ENCODE data around the gene TMTC2.
"Not testable (repeated sequence)": the region's sequence is repeated elsewhere in the genome, so short reads cannot be mapped to it uniquely, and the experiment has no call there.

Gene TMTC2

DNA sequence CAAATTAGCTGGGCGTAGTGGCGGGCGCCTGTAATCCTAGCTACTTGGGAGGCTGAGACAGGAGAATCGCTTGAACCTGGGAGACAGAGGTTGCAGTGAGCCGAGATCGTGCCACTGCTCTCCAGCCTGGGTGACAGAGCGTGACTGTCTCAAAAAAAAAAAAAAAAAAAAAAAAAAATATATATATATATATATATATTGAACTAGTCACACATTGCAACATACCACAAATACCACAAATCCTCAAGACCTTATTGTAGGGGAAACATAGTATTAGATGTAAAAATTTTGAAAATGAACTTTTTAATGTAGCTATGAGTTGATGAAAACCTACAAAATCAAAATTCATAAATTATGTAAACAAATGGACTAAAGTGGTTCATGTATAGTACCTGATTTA is 158.4 kb downstream of the TMTC2 start:
- DNase-seq (ENCODE audit: low read depth): not testable (repeated sequence)

DNA sequence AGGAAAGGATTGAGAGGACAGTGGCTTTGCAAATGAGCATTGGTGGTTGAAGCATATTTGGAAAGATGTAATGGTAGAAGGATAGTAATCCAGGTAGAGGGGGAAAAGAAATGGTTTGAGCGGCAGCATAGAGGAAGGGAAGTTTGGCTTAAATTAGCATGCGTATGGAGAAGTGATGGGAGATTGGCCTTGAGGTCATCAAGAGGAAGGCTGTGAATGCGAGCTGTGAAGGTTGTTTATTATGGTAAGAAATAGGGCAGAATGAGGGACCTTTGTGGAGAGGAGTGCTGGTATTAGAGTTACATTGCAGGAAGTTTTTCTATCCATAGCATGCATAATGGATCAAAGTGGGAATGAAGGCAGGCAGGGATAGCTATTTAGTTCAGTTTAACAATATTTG is 162.1 kb downstream of the TMTC2 start:
- DNase-seq (ENCODE audit: low read depth): no peak

DNA sequence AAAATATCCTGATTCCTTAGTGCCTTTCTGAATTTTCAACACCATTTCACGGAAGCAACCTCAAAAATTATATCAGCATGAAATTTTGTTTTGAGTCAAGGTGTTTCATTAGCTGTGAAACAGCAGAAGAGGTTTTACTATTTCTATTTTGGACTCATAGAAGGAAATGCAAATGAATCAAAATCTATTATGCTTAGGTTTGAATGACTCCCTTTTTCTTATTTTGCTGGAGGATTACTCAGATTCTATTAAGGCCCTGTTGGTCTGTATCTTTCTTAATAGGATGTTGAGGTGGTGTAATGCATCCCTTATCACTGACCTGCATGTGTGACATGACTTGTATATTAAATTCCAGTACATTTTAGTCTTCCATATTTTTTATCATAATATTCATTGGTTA is 165.8 kb downstream of the TMTC2 start:
- no peak for DNase-seq (ENCODE audit: low read depth)

DNA sequence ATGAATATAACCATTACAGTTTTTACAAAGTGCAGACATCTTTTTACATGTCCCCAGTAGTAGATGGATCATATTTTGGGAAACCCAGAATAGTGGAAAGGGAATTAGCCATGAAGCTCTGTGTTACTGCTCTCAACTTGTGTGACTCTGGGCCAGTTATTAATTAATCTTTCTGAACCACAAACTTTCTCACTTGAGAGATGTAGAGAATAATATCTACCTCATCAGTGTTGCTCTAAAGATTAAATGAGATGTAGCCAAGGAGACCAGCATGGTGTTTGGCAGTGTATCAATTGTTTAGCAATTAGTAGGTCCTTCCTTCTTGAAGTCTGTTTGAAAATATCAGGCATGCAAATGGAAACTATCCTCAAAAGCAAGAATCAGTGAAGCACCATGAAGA is 169.2 kb downstream of the TMTC2 start:
- DNase-seq (ENCODE audit: low read depth): no peak

DNA sequence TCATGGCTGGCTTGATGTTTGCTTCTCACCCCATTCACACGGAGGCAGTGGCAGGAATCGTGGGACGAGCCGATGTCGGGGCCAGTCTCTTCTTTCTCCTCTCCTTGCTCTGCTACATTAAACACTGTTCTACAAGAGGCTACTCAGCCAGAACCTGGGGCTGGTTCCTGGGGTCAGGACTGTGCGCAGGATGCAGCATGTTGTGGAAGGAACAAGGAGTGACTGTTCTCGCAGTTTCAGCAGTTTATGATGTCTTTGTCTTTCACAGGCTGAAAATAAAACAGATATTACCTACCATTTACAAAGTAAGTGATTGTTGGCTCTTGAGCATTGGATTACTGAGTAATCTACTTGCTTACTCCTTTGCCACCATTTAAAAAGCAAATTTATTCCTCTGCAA is 170.6 kb downstream of the TMTC2 start:
- DNase-seq (ENCODE audit: low read depth): no peak

DNA sequence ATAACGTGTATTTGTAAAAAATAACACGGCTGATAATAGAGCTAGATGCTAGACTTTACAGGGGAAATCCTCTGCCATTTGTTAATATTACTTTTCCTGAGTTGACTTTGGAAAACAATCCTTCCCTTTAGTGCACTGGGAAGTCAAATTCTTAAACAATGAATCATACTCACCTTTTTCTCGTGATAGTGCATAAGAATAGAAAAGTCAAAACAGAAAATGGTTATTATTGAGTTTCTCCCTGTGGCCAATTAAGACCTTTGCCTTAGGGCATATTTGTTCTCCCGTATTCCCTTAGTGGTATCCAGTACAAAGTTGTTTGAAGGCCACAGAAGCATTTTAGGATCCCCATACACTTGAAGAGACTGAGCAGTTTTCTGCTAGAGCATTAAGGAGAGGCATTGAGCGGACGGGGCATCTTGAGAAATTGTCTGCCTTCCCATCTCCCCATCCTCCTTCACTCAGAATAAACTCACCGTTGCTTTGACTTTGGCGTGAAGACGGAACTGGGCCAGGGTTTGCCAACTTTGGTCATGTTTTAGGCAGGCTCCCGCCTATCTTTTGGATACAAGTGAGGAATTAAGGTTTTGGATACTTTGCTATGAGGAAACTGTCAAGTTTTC is 171.3 kb downstream of the TMTC2 start:
- DNase-seq (ENCODE audit: low read depth): no peak

DNA sequence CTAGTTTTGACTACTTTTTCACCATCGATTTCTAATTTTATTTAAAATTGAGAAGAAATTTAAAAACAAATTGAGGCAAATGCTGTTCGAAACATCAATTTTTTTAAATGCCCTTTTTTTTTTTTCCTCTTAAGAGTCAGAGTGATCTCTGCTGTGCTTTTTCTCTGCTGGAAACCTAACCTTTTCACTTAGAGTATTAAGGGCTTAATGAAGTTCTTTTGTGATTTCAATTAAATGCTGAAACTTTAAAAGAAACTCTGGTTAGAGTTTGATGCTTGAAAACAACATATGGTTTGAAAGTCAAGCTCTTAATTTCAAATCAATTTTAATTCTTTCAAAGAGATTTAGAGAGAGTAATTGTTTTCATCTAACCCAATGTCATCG is 171.8 kb downstream of the TMTC2 start:
- DNase-seq (ENCODE audit: low read depth): no peak

DNA sequence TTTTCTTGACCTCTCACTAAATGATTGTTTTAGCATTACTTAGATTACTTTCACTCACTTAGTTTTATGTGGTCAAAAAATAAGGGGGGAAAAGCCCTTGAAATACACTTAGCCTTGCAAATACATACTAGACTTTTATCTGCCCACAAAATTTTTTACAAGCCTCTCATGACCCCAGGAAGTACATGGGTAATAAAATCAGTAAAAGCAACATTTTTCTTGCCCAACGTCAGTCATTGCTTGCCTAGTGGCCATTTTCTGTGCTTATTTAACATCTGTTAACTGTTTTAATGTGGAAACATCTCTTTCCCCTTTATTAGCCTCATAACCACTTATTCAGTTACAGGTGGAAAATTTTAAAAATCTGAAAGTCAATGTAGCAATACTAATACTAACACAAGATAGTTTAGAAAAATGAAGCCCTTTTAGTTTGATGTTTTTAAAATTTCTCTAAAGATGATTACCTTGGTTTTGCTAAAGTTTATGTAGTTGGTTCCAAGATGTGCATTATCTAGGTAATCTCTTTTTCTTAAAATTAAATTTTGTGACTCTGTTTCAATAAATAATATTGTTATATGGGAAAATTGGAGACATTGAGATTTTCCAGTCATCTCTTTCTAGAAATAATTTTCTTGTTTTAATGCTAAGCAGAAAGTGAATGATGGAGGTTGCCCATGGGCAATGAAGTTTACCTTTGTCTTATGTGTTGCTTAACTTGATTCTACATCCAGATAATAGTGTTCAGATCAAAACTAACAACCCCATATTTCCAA is 175.5 kb downstream of the TMTC2 start:
- DNase-seq (ENCODE audit: low read depth): no peak

DNA sequence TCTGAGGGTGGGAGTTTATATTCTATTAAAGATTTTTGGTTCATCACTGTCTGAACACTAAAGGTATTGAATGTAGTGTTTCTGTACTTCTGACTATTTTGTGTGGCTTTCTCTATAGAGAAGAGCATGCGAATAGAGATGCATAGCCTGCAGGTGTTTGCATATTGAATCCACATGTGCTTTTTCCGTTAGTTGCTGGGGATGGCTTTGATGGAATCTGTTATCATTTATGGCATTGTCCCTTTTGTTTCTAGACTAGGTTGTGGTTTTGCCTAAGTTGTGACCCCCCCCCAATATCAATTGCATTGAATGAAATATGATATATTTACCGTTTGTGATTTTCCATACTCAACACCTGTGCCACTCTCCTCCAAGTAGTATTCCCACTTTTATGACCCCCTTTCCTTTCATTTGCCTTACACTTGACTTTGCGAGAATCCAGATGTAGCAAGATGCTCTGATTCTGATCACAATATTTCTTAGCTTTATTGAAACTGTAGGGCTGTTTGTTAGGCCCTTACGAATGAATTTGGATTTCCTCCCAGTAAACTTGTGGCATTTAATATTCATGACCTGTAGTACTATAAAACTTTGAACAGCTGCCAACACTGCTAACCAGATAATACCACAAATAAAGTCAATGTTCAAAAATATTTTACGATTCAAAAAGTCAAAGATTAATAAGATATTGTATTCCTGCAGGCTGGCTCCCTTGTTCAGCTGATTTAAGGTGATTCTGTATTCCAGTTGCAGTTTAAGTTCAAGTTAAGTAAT is 176.4 kb downstream of the TMTC2 start:
- DNase-seq (ENCODE audit: low read depth): no peak

DNA sequence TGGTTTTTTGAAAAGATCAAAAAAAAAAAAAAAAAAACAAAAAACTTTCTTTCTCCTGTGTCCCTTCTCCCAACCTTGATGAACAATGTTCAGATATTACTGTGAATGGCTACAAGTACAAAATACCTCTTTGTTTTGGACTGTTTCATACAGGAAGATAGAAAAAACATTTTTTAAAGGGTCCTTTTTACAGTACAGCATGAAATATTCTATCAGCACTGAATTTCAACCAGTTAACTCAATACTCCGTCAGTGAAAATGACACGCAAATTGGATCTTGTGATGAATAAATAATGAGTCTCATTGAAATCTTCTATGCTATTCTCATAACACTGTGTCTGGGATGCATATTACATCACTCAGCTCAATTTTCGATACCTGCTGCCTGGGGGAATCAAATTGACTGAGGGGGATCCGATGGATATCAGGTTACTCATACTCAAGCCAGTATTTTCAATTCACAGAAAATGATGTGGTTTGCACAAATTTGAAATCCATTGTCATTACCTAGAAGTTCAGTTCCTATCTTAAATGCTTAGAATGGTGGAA is 179.6 kb downstream of the TMTC2 start:
- DNase-seq (ENCODE audit: low read depth): no peak

DNA sequence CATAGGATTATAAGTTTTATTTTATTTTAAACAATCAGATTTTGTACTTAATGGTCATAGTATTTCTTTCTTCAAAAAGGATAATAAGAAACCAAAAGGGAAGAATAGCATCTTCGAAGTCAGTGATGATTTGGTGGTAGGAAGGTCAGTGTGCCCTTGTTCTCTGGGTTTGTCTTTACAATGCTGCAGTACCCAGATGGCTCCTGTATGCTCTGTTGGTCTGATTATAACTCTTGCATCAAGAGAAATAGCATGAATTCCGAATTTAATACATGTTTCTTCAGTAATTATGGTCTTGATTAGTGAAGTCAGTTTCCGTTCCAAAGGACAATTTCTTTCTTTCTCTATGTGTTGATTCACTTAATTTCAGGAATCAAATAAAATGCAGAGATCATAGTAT is 180.2 kb downstream of the TMTC2 start:
- DNase-seq (ENCODE audit: low read depth): no peak

DNA sequence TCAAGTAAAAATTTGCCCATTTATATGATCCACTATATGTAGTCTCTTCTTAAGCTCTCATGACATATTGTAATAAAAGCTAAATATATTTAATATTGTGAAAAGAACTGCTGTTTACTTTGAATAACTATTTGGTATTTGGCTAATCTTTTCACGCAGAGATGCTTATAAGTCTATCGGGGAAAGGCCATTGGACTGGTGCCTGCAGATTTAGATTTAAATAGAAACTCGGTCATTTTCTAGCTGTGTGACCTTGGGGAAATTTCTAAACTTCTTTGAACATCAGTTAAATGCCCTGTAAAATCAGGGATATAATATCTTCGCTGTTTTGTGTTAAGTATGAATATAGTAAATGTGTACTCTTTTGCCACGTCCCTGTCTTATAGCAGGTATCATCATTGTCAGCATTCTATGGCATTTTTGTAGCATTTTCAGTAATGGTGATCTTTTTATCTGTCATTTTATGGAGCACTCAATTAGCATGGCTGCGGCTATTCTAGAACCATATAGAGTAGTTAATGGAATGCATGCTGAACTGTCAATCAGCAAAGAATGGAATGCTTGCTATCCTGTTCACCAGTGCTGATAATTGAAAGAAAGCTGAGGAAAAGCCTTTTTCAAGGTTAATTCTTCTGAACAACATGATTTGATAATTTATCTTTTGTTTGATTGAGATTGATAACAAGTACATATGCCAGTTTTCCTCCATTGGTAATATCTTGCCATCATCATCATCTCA is 181.2 kb downstream of the TMTC2 start:
- no peak for DNase-seq (ENCODE audit: low read depth)

DNA sequence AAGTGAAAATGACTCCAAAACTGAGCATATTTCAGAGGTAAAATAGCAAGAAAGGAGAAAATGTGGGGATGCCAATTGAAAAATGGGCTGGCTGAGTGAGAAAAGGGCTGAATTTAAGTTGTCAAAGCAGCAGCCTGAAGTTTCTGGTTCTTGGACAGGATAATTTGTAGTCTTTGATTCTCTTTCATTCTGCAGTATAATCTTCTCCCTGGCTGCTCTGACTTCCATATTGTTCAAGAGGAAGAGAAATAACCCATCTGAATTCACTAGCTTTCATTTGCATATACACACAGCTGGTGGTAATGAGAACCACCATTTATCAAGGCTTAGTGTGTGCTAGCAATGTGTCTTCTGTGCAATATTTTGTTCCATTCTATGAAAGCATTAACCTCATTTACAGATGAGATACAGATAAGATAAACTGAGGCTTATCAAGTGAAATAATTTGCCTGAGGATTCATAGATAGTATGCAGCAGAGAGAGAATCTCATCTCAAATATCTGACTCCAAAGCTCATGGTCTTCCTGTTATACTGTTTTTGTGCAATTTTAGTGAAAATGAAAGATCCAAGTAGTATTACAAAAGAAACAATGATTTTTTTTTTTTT is 184.2 kb downstream of the TMTC2 start:
- no peak for DNase-seq (ENCODE audit: low read depth)

DNA sequence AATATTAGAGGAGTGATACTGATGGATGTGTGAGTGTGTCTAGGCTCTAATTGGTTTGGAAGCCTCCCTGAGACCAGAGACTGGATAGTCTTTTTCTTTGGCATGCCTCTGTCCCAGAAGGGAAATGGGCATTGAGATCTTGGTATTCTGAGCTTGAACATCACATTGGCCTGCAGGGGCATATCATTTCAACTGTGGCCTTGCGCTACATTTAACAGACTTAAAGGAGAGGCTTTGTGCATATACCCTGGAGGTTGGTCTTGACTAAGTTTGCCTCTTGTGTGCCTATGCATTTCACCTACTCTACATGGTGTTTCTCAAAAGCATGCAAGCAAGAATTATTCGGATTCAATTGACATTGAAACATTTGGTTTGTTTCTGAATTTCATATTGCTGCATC is 185.4 kb downstream of the TMTC2 start:
- no peak for DNase-seq (ENCODE audit: low read depth)

DNA sequence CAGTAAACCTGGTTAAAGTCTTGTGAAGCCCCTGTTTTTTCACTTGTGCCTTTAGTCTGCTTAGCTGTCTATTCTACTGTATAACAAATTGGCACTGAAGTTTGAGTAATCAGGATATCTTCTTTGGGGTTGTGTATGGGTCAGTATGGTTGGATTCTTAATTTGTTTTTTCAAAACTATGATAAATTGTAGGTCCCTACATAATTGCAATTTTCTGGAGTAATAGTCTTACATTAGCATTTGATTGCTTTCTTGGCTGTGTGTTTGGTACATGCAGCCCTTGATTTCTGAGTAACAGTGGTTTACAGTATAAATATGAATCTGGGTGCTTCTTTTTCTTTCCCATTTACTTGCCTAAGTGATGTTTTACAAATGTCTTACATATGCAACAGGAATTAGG is 186.6 kb downstream of the TMTC2 start:
- no peak for DNase-seq (ENCODE audit: low read depth)

DNA sequence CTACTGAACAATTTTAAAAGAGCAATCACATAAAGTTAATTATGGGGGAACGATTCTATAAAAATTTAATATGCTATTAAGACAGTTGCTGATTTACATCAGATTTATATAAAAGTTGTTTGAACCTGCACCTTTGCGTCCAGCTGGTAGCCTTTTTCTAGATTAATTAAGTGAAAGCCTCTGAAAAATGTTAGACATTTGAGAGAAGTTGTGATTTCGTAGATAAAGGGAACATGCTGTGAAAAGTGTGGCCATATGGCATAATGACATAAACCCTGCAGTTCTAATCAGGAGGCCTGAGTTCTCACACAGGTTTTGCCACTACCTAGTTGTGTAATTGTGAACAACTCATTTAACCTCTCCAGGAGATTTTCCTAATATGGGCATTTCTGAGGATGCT is 187.2 kb downstream of the TMTC2 start:
- no peak for DNase-seq (ENCODE audit: low read depth)

DNA sequence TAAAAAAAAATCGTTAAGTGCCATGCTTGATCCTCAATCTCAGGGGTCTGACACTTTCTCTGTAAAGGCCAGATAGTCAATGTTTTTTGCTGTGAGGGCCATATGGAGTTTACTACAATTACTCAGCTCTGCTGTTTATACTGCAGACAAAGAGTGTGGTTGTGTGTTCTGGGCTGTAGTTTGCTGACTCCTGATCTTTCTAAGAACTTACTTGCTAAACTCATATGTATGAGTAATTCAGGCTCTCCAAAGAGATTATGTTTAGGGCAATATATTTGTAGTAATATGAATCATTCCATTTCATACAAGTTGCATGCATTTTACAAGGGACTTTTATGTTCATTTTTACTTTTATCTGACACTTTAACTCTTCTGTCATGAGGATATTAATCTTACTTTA is 188.2 kb downstream of the TMTC2 start:
- no peak for DNase-seq (ENCODE audit: low read depth)

DNA sequence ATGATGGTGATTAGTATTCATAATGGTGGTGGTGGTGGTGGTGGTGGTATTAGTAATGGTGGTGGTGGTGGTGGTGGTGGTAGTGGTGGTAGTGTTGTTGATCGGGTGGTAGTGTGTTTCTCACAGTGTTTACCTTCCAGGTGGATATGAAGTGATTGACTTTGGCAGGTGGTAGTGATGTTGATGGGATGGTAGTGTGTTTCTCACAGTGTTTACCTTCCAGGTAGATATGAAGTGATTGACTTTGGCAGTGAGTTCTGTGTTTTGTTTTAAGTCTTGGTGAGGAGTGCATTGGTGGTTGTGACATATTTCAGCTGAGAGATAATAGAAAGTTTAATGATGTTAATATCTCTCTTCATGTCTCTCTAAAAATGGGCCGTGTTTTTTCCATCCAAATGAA is 189.4 kb downstream of the TMTC2 start:
- DNase-seq (ENCODE audit: low read depth): no peak

DNA sequence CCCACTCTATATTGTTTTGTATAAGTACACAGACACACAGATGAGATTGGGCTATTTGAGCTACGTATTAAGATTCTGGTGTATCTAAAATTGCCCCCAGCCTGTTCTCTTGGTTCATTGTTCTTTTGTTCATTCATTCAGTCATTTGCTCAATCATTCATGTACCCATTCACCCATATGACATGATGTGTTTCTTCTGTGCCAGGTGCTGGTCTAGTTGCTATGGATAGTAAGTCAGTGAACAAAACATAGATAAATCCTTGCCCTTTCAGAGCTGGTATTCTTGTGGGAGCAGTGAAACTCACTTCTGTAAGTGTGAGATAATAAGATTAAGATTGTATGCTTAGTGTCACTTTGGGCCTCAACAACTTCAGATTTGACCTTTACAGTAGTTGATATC is 191.3 kb downstream of the TMTC2 start:
- no peak for DNase-seq (ENCODE audit: low read depth)

DNA sequence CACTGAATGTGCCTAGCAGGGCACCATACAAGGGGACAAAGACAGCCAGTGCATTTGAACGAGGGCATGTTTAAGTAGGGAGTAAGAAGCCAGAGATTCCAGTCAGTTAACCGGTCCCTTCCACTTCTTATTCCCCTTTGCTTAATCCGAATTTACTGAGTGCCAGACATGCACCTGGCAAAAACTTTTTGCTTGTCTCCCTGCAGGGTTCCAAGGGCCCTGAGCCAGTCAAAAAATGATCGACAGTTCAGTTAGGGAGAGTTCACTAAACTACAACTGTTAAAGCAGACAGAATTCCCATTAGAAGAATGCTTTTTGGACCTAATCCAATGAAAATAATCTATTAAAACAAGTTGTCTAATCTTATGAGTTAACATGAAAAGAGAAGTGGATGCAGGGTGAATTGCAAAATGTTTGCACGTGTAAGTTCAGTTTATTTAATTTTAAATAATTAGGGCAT is 193.8 kb downstream of the TMTC2 start:
- DNase-seq (ENCODE audit: low read depth): no peak

Data from activated T-helper 1 cell treated with Interleukin-2 at 50 U/mL for 16 hours (primary cell).